A549 (cell line): Measurements from ENCODE around the gene PODXL2. TPM values are rescaled to one million over a fixed set of nuclear protein-coding genes. Genes with fewer than 3 reads are reported as not detected.
A peak's percentile ranks its signal among the peaks of the same experiment; 100 is the strongest.

ENCODE experiments used
- ATAC-seq, 2 experiments: fragments of 200-7000 bp in 1 of 2; fragments of >200 bp in 1 of 2; cut with Nextera tagmentation in 1 of 2; cut with Tn5 transposase in 1 of 2; 3 replicates each; pipeline versions ENCODE4 v1.8.0 to v1.9.1; 2018 to 2020; ENCODE audit warnings: mild to moderate bottlenecking in 1 of 2, moderate library complexity in 1 of 2
- CTCF ChIA-PET: fragments of 300-600 bp; sonication (Branson Sonifier 250); formaldehyde crosslinking; extraction: SDS; loops from one replicate; lab custom pipeline; 2021; ENCODE audit warnings: antibody characterized with exemption, inconsistent platforms; lab: Yijun Ruan, JAX
- POLR2A ChIA-PET: fragments of 350-600 bp; formaldehyde crosslinking; extraction: SDS; loops from one replicate; lab custom pipeline; 2021; ENCODE audit warnings: antibody characterized with exemption, inconsistent platforms; lab: Yijun Ruan, JAX
- DNase-seq, 2 experiments: peaks; one replicate each; pipeline versions ENCODE4 v3.0.0 to v3.0.0-alpha.2; 2011 to 2016; ENCODE audit warnings: low read depth in 1 of 2, low spot score in 1 of 2
- FAIRE-seq: peaks from 2 replicates; lab custom pipeline; 2011; peaks lifted over from hg19 to GRCh38; lab: Jason Lieb, UNC
- H3K27ac ChIP-seq, 2 experiments: fragments of >200 bp; sonication (Bioruptor Twin); formaldehyde crosslinking; 3 replicates each; pipeline ENCODE4 v1.5.1; 2016 to 2017
- H3K4me1 ChIP-seq: fragments of >200 bp; sonication (Bioruptor Twin); formaldehyde crosslinking; 3 replicates; pipeline ENCODE4 v1.6.1; 2016
- H3K4me2 ChIP-seq: fragments of >200 bp; sonication (Bioruptor Twin); formaldehyde crosslinking; 3 replicates; pipeline ENCODE4 v1.6.1; 2016
- H3K4me3 ChIP-seq: fragments of >200 bp; sonication (Bioruptor Twin); formaldehyde crosslinking; 3 replicates; pipeline ENCODE4 v1.5.1; 2016
- H3K9me3 ChIP-seq: fragments of >200 bp; sonication (Bioruptor Twin); formaldehyde crosslinking; 3 replicates; pipeline ENCODE4 v1.6.1; 2016
- BCL3 ChIP-seq: fragments of >200 bp; sonication (Bioruptor Twin); formaldehyde crosslinking; IDR thresholded peaks from 3 replicates; pipeline ENCODE4 v1.6.1; 2016
- CEBPB ChIP-seq, 2 experiments: fragments of >200 bp in 1 of 2; sonication (Bioruptor Twin) in 1 of 2; formaldehyde crosslinking in 1 of 2; IDR thresholded peaks; 2 replicates each; pipeline ENCODE4 v1.6.1; 2012 to 2016
- CHD4 ChIP-seq: fragments of 200-600 bp; sonication (generic); IDR thresholded peaks from 2 replicates; pipeline ENCODE4 v1.6.1; 2016; ENCODE audit warnings: antibody characterized with exemption, mild to moderate bottlenecking, borderline replicate concordance
- EHF ChIP-seq: fragments of 250-450 bp; sonication (Bioruptor Pico); IDR thresholded peaks from 2 replicates; pipeline ENCODE4 v1.5.0; 2020; ENCODE audit warnings: mild to moderate bottlenecking
- FOSB ChIP-seq: fragments of 250-450 bp; sonication (Bioruptor Pico); IDR thresholded peaks from 2 replicates; pipeline ENCODE4 v1.5.0; 2020; ENCODE audit warnings: mild to moderate bottlenecking, moderate library complexity
- HEYL ChIP-seq: fragments of 250-450 bp; sonication (Bioruptor Pico); IDR thresholded peaks from 2 replicates; pipeline ENCODE4 v1.8.0; 2021; ENCODE audit warnings: mild to moderate bottlenecking, moderate library complexity
- HMGXB4 ChIP-seq: fragments of 250-450 bp; sonication (Bioruptor Pico); IDR thresholded peaks from 2 replicates; pipeline ENCODE4 v1.5.0; 2021; ENCODE audit warnings: mild to moderate bottlenecking, moderate library complexity, borderline replicate concordance
- HOXB13 ChIP-seq: fragments of 250-450 bp; sonication (Bioruptor Pico); IDR thresholded peaks from 2 replicates; pipeline ENCODE4 v1.5.0; 2020; ENCODE audit warnings: low read depth, mild to moderate bottlenecking, moderate library complexity
- JUNB ChIP-seq: fragments of >200 bp; sonication (Bioruptor Twin); formaldehyde crosslinking; IDR thresholded peaks from 2 replicates; pipeline ENCODE4 v1.6.1; 2016
- KDM1A ChIP-seq: fragments of 200-600 bp; sonication (generic); IDR thresholded peaks from 2 replicates; pipeline ENCODE4 v1.6.1; 2016; ENCODE audit warnings: low read depth, mild to moderate bottlenecking
- MAFK ChIP-seq: fragments of 450-650 bp; IDR thresholded peaks from 2 replicates; pipeline ENCODE4 v1.6.1; 2014; ENCODE audit not compliant: partially characterized antibody
- MAX ChIP-seq: IDR thresholded peaks from 2 replicates; pipeline ENCODE4 v1.6.1; 2012
- NPAS2 ChIP-seq: fragments of 250-450 bp; sonication (Bioruptor Pico); IDR thresholded peaks from 2 replicates; pipeline ENCODE4 v1.8.0; 2022; ENCODE audit warnings: mild to moderate bottlenecking, moderate library complexity, borderline replicate concordance
- PBX3 ChIP-seq: IDR thresholded peaks from 2 replicates; pipeline ENCODE4 v1.6.1; 2012
- POLR2AphosphoS2 ChIP-seq: conservative IDR thresholded peaks from 2 replicates; pipeline ENCODE4 v1.6.1; 2012; ENCODE audit warnings: low read length, improper control_type of control experiment, inconsistent platforms
- RAD21 ChIP-seq, 2 experiments: fragments of >200 bp in 1 of 2; sonication (Bioruptor Twin) in 1 of 2; formaldehyde crosslinking in 1 of 2; IDR thresholded peaks in 1 of 2; conservative IDR thresholded peaks in 1 of 2; 2 replicates in 1 of 2; 3 replicates in 1 of 2; pipeline ENCODE4 v1.6.1; 2012 to 2018; ENCODE audit warnings: inconsistent platforms in 1 of 2
- RARB ChIP-seq: fragments of 250-450 bp; sonication (Bioruptor Pico); IDR thresholded peaks from 2 replicates; pipeline ENCODE4 v1.8.0; 2021; ENCODE audit warnings: mild to moderate bottlenecking, moderate library complexity
- RCOR1 ChIP-seq: fragments of 150-350 bp; IDR thresholded peaks from 2 replicates; pipeline ENCODE4 v1.6.1; 2014; ENCODE audit warnings: antibody characterized with exemption, low read length, low read depth
- SREBF2 ChIP-seq: fragments of 450-650 bp; IDR thresholded peaks from 2 replicates; pipeline ENCODE4 v1.6.1; 2014; ENCODE audit warnings: mild to moderate bottlenecking, moderate library complexity
- USF2 ChIP-seq: fragments of 450-650 bp; IDR thresholded peaks from 2 replicates; pipeline ENCODE4 v1.6.1; 2014; ENCODE audit warnings: antibody characterized with exemption
- WGBS: methylation state at CpG from one replicate; pipeline ENCODE4 v1.1.6; 2017; ENCODE audit errors: missing lambda C conversion rate; 5-methylcytosine and 5-hydroxymethylcytosine counted together
- polyA plus RNA-seq, 4 experiments: library from polyadenylated mRNA; depleted of rRNA in 3 of 4; stranded (reverse); fragments of >200 nt; fragmentation: RNase III in 1 of 4; extraction: RNeasy Plus Mini Kit Qiagen cat#74134 plus additional on column Dnase treatment in 1 of 4; gene quantifications; 2 replicates in 3 of 4; 3 replicates in 1 of 4; pipeline ENCODE4 v1.2.3, GENCODE V29; 2011 to 2017

PODXL2 gene
- polyA plus RNA-seq, 2 of the 4 experiments (the other 2 are of a cell fraction): 4.2 to 5.5 TPM

- peak in 1 of 2 experiments; percentile 28; a peak in 2 of 6 replicates for ATAC-seq
- TF ChIP-seq POLR2AphosphoS2 (no peak), JUNB (no peak), CHD4 (no peak), SREBF2 (no peak), HOXB13 (CRISPR knock-in tag) (no peak), KDM1A (no peak), FOSB (CRISPR knock-in tag) (no peak), PBX3 (no peak), USF2 (no peak), RAD21 (conservative IDR thresholded peaks at IDR 0.05 in 1 of 2, IDR thresholded peaks at IDR 0.05 in 1 of 2) (no peak)
- Histone ChIP-seq H3K27ac (peak overlapping the region; percentile 60 to 67; a peak in 5 of 6 replicates), H3K4me3 (no peak overlapping the region), H3K9me3 (no peaks in the 10 kb centered on the region), H3K4me1 (peaks cover 28% of the 10 kb centered on the region), H3K4me2 (peak overlapping the region; percentile 60)
- no peak for FAIRE-seq
- ChIA-PET CTCF (interaction anchor here (0.9 to 2.4 kb wide), 3 partner anchors 13 to 316 kb away, joined by 3 to 9 read pairs (median 3); partner anchors contain the start of gene MGLL), POLR2A (no interaction called here)
- WGBS: 61% methylated on average over 3 of the region's 3 CpGs
- no peak for DNase-seq
Measured at GRCh38 chr3:127655641-127656040, 26.7 kb downstream of the PODXL2 start.

DNA sequence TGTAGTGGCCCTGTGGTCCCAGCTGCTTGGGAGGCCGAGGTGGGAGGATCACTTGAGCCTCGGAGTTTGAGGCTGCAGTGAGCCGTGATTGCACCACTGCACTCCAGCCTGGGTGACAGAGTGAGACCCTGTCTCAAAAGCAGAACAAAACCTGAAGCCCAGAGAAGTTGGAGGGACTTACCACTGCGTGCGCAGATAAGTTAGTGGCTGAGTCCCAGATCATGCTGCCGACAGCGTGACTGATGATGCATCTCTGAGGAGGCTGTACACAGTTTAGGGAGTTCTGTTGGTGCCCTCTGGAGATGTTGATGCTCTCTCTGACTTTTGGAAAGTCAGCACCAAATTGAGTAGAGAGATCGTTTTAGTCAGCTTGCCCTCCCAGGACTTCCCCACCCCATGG lies 27.9 kb downstream of the PODXL2 start:
- no peak for FAIRE-seq
- WGBS: 93% methylated on average over 8 of the region's 8 CpGs
- peaks cover 28% of the 10 kb centered on the region for H3K4me1 ChIP-seq
- H3K4me3 ChIP-seq: no peak overlapping the region
- ChIA-PET CTCF (interaction anchor here (0.7 to 2.4 kb wide), 2 partner anchors 113 to 314 kb away, joined by 3 to 9 read pairs; no protein-coding TSS in a partner anchor), POLR2A (no interaction called here)
- ATAC-seq: no peak
- H3K4me2 ChIP-seq: no peak overlapping the region
- H3K9me3 ChIP-seq: no peaks in the 10 kb centered on the region
- DNase-seq: no peak
- H3K27ac ChIP-seq: no peak overlapping the region
- TF ChIP-seq HMGXB4 (CRISPR knock-in tag) (no peak), BCL3 (no peak), MAX (no peak), EHF (no peak), MAFK (no peak), RCOR1 (no peak), HEYL (CRISPR knock-in tag) (no peak), NPAS2 (no peak), CEBPB (IDR thresholded peaks at IDR 0.05) (no peak)

GRCh38 chr3:127658234-127658633 lies 29.2 kb downstream of the PODXL2 start:
- ATAC-seq (no peak), DNase-seq (no peak), FAIRE-seq (no peak)
- no peak overlapping the region for H3K27ac ChIP-seq
- no peaks in the 10 kb centered on the region for H3K9me3 ChIP-seq
- H3K4me3 ChIP-seq: no peak overlapping the region
- no peak for TF ChIP-seq RAD21 (conservative IDR thresholded peaks at IDR 0.05 in 1 of 2, IDR thresholded peaks at IDR 0.05 in 1 of 2)
- no peak for TF ChIP-seq PBX3
- TF ChIP-seq RARB (CRISPR knock-in tag): no peak
- CTCF ChIA-PET: interaction anchor here (0.6 to 1.0 kb wide), 2 partner anchors 8 to 164 kb away, joined by 3 to 4 read pairs; partner anchors contain the start of gene MGLL
- POLR2A ChIA-PET: no interaction called here
- no peak overlapping the region for H3K4me2 ChIP-seq
- peaks cover 24% of the 10 kb centered on the region for H3K4me1 ChIP-seq
- 50% methylated on average over 1 of the region's 1 CpG for WGBS
